IPS DF 4.7 (cell line): ENCODE measurements around the gene MYO18B.

Source experiments
- DNase-seq: peaks from one replicate; pipeline ENCODE4 v3.0.0-alpha.2; 2013; ENCODE audit warnings: low spot score; ENCODE audit errors: extremely low read depth

MYO18B gene

GRCh38 chr22:25940479-25940878 is 198.5 kb downstream of the MYO18B start:
- no peak for DNase-seq

GRCh38 chr22:25941365-25941960 is 199.5 kb downstream of the MYO18B start:
- no peak for DNase-seq

- DNase-seq: no peak
These were observed 200.3 kb downstream of the MYO18B start for GRCh38 chr22:25942115-25942855.

- DNase-seq: peak; percentile 25
These were observed 200.9 kb downstream of the MYO18B start for GRCh38 chr22:25942856-25943411.

- no peak for DNase-seq
These were observed 208.1 kb downstream of the MYO18B start for GRCh38 chr22:25950111-25950510.

DNA sequence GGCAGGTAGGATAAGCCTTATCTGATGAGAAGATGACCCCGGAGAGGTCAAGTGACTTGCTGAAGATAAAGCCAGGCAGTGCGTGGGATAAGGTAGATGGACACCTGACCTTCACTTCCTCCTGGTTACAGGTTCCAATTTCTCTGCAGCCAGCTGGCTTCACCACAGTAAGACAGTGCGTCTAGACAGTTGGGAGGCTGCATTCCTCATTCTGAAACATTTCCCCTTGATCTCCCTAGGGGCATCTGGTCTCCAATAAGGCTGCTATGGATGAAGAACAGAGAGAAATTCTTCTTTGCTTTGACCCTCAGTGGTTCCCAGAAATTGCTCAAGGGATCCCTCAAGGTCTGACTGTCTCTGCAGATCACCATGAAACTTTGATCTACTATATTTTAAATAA is 211.3 kb downstream of the MYO18B start:
- no peak for DNase-seq

DNA sequence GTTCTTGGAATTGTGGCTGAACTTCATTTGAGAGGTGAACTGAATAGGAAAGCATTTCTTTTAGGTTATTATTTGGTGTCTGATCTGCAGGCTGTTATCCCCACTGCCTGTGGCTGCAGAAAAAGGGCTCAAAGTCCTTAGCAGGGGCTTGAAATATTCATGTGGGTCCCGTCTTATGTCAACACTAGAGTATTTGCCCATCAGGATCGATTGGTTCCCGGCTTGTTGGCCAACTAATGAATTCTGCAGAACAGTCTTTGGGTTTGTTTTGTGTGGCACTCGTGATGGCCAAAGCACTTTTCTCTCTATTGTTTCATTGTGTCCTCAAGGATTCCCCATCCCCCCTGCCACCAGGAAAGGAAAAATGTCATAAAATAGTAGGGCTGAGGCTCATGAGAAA is 211.9 kb downstream of the MYO18B start:
- no peak for DNase-seq

DNA sequence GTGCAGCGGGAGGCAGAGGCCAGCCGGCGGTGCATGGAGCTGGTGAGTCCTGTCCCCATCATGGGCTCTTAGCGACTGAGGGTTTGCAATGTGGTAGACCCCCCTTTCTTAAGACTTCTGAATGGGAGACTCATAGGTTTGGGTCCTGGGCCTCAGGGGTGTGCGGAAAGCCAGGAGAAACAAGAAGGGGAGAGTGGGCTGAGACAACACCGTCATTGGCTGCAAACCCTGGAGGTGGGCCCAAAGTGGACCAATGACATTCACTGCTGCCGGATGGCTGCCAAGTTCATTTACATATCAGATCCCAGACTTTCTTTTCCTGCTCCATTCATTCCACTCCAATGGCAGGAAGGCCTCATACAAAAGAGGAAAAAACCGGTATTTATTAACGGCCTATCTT is 213.3 kb downstream of the MYO18B start:
- DNase-seq: no peak

- DNase-seq: no peak
These were observed 214.8 kb downstream of the MYO18B start for GRCh38 chr22:25956801-25957200.

DNA sequence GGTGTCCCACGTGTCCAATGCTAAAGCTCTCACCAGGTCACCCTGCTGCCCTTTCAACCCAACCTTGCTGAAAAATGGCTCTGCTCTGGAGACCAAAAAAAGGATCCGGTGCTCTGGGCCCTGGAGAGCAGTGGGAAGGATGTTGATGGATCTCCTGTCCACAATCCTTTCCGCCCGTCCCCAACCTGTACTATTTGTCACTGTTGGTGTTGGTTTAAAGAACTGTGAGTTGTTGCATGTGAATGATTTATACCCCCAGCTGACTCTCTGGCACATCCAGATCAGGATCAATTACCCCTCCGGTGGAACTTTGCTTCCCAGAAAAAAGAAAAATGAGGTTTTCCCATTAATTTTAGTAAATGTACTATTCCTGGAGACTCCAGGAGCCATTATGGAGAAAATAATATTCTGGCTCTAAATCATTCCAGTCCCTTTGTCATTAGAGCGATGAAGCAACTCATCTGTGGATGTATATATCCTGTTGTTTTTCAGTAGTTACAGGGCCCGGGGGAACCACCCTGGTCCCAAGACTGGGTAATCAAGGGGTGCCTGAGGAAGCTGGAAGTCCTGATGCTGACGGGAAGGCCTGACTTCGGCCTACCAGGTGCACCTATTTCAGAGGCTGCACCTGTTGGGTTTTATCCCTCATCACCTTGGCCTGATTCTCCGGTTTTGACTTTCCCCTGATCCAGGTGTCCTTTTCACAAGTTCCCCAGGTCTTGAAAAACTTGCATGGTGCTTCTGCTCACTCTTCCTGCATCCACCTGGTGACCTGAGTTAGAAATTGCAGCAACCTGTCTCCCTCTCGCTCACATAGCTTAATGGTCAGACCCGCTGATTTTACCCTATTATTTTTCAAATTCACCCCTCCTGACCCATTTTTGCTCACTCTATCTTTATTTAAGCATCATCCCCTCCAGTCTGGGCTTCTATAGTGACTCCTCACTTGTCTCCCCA is 218.1 kb downstream of the MYO18B start:
- no peak for DNase-seq

DNA sequence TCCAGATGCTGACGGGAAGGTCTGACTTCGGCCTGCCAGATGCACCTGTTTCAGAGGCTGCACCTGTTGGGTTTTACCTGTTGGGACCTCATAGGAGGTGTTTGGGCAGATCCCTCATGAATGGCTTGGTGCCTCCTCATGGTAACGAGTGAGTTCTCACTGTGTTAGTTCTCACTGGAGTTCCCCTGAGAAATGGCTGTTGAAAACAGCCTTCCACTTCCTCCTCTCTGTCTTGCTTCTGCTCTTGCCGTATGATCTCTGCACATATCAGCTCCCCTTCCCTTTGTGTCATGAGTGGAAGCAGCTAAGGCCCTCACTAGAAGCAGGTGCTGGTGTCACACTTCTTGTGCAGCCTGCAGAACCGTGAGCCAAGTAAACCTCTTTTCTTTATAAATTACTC is 219.7 kb downstream of the MYO18B start:
- no peak for DNase-seq

- DNase-seq: no peak
These were observed 220.7 kb downstream of the MYO18B start for GRCh38 chr22:25962711-25963110.

- no peak for DNase-seq
These were observed 223.2 kb downstream of the MYO18B start for GRCh38 chr22:25964961-25965730.

GRCh38 chr22:25966448-25966913 is 224.5 kb downstream of the MYO18B start:
- no peak for DNase-seq

- DNase-seq: no peak
These were observed 227.3 kb downstream of the MYO18B start for GRCh38 chr22:25969286-25969685.

- DNase-seq: no peak
These were observed 227.9 kb downstream of the MYO18B start for GRCh38 chr22:25969901-25970300.

GRCh38 chr22:25970374-25970911 is 228.5 kb downstream of the MYO18B start:
- DNase-seq: no peak

DNA sequence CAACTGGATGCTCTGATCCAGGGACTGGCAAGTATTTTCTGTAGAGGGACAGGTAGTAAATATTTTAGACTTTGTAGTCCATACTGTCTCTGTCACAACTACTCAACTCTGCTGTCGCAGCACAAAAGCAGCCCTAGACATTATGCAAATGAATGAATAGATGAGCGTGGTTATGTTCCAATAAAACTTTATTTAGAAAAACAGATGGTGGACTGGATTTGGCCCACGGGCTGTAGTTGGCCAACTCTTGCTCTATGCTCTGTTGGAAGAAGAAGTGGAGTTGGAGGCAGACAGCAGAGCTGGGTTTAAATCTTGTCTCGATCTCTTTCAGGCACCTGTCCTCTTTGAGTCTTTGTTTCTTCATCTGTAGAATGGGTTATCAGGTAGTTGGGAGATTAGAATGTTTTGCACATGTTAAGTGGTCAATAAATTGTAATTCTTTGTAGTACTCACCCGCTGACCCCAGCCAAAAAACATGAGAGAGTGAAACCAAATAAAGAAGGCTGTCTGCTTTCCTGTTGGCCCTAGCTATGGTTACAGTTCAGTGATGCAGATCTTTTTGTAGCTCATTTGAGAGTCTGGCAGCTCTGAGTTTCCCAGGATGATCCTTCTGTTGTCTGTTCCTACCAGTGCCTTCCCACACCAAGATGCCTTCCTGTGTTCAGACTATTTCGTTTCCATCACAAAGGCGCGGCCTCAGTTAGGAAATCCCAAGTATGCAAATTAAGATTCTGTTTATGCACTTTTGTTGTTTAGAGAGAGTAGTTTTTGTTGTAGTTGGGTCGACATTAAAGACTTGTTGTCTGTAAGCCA is 229.2 kb downstream of the MYO18B start:
- DNase-seq: peak; percentile 36

GRCh38 chr22:25972397-25972796 is 230.4 kb downstream of the MYO18B start:
- no peak for DNase-seq

DNA sequence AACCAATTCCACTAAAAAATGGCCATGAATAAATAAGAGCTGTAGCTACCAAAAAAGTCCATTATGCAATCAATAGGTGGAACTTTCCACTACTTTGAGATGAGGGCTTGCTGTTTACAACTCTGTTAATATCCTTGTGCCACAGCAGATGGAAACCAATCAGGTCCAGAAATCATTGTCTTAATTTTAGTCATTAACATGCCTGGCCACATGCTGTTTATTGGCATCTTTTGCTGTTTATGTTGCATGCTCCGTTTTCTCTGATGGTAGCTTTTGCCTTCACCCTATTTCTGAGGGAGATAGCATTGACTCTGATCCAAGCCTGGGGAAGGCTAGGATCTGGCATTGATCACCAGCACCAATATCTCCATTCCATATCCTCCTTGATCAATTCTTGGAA is 234.4 kb downstream of the MYO18B start:
- DNase-seq: no peak
